OCI-M2 (cell line): ENCODE measurements around the gene GFER.
"Not testable (repeated sequence)": the region's sequence is repeated elsewhere in the genome, so short reads cannot be mapped to it uniquely, and the experiment has no call there.

ENCODE experiments used
- DNase-seq: peaks from one replicate; lab custom pipeline; 2025; ENCODE audit not compliant: unreplicated experiment; lab: John Stamatoyannopoulos, UW

GFER gene

DNA sequence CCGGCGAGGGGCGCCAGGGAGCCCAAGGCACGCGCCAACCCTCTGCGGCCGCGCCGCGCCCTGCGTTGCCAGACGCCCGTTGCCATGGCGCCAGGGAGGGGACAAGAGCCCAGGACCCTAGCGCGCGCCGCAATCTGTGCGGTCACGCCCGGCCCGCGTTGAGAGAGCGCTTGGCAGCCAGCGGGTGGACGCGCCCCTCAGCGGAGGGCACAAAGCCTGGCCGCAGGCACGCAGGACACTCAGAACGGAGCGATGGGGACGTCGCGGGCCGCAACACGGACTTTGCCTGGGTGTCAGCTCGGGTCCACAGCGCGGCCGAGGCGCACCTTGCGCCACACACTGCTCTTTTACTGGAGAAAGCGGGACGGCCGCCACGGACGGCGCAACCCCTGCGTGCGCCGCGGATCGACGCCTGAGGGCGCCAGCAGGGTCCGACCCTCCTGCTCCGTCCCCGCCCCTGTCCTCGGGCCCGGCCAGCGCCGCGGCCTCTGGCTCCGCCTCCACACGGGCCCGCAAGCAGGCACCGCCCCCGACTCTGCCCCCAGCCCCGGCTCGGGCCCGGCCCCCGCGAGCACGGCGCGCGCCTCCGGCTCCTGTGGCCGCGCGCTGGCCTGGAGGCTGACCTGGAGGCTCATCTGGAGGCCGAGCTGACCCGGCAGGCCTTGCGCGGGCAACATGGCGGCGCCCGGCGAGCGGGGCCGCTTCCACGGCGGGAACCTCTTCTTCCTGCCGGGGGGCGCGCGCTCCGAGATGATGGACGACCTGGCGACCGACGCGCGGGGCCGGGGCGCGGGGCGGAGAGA lies at the start of gene GFER:
TSS of gene GFER (plus strand) at position 650 of the 803 bp plus-strand sequence. CDS start at position 676, 26 bp downstream.
- no peak for DNase-seq

GRCh38 chr16:1936945-1937479 lies 47.0 kb upstream of the GFER start:
- DNase-seq, result no peak

DNA sequence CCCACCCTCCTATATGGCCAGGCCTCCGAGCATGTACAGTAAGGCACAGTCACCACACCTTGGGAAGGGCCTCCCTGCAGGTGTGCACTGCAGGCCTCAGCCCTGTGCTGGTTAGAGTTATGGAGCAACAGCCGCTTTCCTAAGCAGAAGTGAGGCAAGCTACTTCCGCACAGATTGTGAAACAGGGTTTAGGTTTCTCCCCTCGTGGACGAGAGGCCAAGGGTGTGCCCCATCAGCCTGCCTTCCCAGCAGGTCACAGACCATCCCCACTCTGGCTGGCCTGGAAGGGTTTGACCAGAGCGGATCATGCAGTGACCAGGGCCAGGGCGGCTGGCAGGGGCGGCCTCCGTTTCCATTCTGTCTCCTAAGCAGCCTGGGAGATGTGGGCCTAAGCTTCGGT lies 45.7 kb upstream of the GFER start:
- no peak for DNase-seq

- DNase-seq, result no peak
Observed at GRCh38 chr16:1938910-1939309, 45.1 kb upstream of the GFER start.

DNA sequence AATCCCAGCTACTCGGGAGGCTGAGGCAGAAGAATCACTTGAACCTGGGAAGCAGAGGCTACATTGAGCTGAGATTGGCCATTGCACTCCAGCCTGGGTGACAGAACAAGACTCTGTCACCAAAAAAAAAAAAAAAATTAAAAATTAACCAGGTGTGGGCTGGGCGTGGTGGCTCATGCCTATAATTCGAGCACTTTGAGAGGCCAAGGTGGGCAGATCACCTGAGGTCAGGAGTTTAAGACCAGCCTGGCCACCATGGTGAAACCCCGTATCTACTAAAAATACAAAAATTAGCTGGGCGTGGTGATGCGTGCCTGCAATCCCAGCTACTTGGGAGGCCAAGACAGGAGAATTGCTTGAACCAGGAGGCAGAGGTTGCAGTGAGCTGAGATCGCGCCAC lies 44.2 kb upstream of the GFER start:
- DNase-seq, result not testable (repeated sequence)

GRCh38 chr16:1940273-1941161 lies 43.5 kb upstream of the GFER start:
- DNase-seq, result no peak

DNA sequence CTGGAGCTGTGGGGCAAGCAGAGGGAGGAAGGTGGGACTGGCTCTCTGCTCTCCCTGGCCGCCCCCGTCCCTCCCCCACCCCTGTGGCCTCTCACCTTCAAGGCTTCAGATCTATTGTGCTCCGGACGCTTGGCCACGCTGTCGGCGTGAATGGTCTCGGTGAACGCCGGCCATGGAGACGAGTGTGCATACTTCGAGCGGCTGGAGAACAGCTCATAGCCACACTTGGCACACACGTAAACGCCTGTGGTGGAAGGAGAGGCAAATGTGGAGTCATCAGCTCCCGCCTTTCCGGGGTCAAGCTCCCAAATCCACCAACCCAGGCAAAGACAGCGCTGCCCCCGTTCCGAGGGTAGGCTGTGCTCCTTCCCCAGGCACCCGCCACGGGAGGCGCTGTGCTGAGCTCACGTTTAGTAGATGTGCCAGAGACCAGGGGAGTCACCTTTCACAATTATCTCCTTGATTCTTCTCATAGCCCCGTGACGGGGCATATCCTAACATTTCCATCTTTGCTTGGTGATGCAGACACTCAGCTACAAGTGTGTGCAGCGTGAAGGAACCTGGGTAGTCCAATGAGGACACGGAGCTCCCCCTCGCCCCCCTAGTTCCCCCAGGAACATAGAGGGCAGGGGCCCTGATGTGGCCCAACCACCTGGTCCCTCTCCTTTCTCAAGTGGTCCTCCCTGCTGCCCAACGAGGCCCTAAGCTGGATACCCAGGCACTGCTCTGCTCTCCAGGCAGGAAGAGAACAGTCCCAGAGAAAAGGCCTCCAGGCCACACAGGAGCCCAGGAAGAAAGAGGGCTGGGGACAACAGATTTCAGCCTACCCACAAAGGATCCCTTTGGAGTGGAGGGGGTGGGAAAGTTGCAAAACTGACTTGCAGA lies 42.6 kb upstream of the GFER start:
- no peak for DNase-seq

DNA sequence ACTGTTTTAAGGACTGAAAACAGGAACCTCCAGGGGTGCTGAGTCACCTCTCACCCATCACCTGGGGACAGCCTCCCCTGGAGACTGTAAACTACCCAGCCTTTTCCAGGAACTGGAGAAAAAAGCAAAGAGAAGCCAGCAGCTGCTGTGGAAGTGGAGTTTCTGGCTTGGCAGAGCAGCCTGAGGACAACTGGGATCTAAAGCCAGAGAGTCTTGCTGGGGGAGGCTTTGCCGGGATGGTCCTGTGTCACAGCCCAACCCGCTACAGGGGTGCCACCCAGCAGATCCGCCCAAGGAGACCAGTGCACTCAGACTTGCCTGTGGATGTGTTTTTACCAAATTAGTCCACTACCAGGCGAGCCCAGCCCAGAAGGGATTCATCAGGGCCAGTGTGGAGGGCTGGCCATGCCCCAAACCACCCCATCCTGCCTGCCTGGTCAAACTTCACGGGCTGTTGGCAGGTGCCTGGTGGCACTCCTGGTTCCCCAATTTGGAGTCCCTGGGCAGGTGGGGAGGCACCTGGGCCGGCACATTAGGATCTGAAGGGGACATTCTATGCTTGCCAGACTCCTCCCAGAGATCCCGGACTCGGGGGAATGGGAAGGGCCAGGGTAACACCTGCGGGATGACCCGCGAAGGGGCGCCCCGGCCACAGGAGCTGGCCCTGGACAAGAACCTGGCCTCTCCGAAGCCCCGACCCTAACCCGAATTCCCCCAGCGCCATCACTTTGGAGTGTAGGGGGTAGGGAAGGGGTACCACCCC lies 41.8 kb upstream of the GFER start:
- DNase-seq, result no peak

GRCh38 chr16:1942810-1943726 lies 40.9 kb upstream of the GFER start, which contains the start of gene MSRB1:
MSRB1 (minus strand) TSS chr16:1943199; CDS start chr16:1943156, 43 bp downstream.
- peak; percentile 84 for DNase-seq

- DNase-seq, result no peak
Observed at GRCh38 chr16:1944612-1945199, 39.3 kb upstream of the GFER start.

GRCh38 chr16:1945559-1946391 lies 38.2 kb upstream of the GFER start:
- no peak for DNase-seq

- DNase-seq, result no peak
Observed at GRCh38 chr16:1946495-1947368, 37.3 kb upstream of the GFER start.

GRCh38 chr16:1947369-1947670 lies 36.7 kb upstream of the GFER start:
- DNase-seq, result no peak

GRCh38 chr16:1949507-1949906 lies 34.5 kb upstream of the GFER start:
- no peak for DNase-seq

- no peak for DNase-seq
Observed at GRCh38 chr16:1950047-1950446, 33.9 kb upstream of the GFER start.

DNA sequence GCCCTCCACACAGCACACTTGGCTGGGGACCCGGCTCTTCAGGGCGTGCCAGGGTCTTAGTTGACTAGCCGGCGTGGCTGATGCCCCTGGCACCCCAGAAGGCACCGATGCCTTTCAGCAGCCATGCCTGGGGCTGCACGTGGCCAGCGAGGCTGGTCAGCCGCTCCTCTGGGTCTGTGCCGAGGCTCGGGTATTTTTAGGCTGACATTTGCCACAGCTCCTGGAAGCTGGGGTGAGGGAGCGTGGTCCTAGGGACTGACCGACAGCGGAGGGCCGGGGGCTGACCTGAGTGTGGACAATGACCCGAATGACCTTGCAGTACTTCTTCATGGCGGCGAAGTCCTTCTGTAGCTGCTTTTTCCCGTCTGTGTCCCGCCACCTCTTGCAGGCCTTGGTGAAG lies 33.4 kb upstream of the GFER start:
- DNase-seq, result no peak

DNA sequence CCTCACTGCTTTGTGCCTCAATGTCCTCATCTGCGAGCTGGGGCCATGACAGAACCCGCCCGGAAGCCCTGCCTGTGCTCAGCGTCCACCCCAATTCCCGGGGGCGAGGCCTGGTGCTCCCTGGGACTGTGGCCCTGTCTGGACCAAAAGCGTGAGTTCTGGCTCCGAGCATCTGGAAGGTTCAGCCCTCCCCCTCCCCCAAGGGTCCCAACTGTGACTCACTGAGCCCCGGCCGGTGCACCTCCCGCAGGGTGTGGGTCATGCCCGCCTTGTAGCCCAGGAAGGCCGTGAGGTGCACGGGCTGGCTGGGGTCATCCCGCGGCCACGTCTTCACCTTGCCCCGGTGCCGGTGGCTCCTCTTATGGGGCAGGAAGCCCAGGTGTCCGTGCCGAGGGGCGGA lies 30.3 kb upstream of the GFER start:
- no peak for DNase-seq
